ENCODE results near the gene RRN3.
A peak's percentile ranks its signal among the peaks of the same experiment; 100 is the strongest.
"Not testable (repeated sequence)": the region's sequence is repeated elsewhere in the genome, so short reads cannot be mapped to it uniquely, and the experiment has no call there.

The RRN3 gene

GRCh38 chr16:15051387-15051951, 42.6 kb downstream of the RRN3 start:
- DNase-seq (ENCODE audit: low read depth), result no peak

GRCh38 chr16:15050440-15050839, 43.6 kb downstream of the RRN3 start:
- not testable (repeated sequence) for DNase-seq (ENCODE audit: low read depth)

GRCh38 chr16:15049581-15050180, 44.4 kb downstream of the RRN3 start:
- no peak for DNase-seq (ENCODE audit: low read depth)

GRCh38 chr16:15046692-15047376, 47.2 kb downstream of the RRN3 start:
- no peak for DNase-seq (ENCODE audit: low read depth)

- DNase-seq (ENCODE audit: low read depth), result not testable (repeated sequence)
These were observed 48.8 kb downstream of the RRN3 start for GRCh38 chr16:15045270-15045669.

GRCh38 chr16:15044286-15044685, 49.8 kb downstream of the RRN3 start:
- no peak for DNase-seq (ENCODE audit: low read depth)

- DNase-seq (ENCODE audit: low read depth), result no peak
These were observed 50.7 kb downstream of the RRN3 start for GRCh38 chr16:15043344-15043743.

GRCh38 chr16:15041271-15042004, 52.6 kb downstream of the RRN3 start:
- DNase-seq (ENCODE audit: low read depth), result peak; percentile 42

GRCh38 chr16:15038689-15039088, 55.4 kb downstream of the RRN3 start:
- DNase-seq (ENCODE audit: low read depth), result no peak

- no peak for DNase-seq (ENCODE audit: low read depth)
These were observed 56.3 kb downstream of the RRN3 start for GRCh38 chr16:15037745-15038144.

GRCh38 chr16:15037003-15037402, 57.1 kb downstream of the RRN3 start:
- no peak for DNase-seq (ENCODE audit: low read depth)

- no peak for DNase-seq (ENCODE audit: low read depth)
These were observed 58.8 kb downstream of the RRN3 start for GRCh38 chr16:15035163-15035729.

- DNase-seq (ENCODE audit: low read depth), result no peak
These were observed 59.6 kb downstream of the RRN3 start for GRCh38 chr16:15034266-15035162.

- DNase-seq (ENCODE audit: low read depth), result no peak
These were observed 60.8 kb downstream of the RRN3 start for GRCh38 chr16:15033309-15033707.

GRCh38 chr16:15032547-15033308, 61.3 kb downstream of the RRN3 start:
- no peak for DNase-seq (ENCODE audit: low read depth)

GRCh38 chr16:15031586-15031985, 62.5 kb downstream of the RRN3 start:
- DNase-seq (ENCODE audit: low read depth), result no peak

GRCh38 chr16:15031179-15031578, 62.9 kb downstream of the RRN3 start:
- DNase-seq (ENCODE audit: low read depth), result no peak

GRCh38 chr16:15029749-15030148, 64.3 kb downstream of the RRN3 start:
- not testable (repeated sequence) for DNase-seq (ENCODE audit: low read depth)

- not testable (repeated sequence) for DNase-seq (ENCODE audit: low read depth)
These were observed 65.0 kb downstream of the RRN3 start for GRCh38 chr16:15028801-15029698.

- DNase-seq (ENCODE audit: low read depth), result not testable (repeated sequence)
These were observed 65.7 kb downstream of the RRN3 start for GRCh38 chr16:15028345-15028715.
